ENCODE data around the gene PARVA.

DNA sequence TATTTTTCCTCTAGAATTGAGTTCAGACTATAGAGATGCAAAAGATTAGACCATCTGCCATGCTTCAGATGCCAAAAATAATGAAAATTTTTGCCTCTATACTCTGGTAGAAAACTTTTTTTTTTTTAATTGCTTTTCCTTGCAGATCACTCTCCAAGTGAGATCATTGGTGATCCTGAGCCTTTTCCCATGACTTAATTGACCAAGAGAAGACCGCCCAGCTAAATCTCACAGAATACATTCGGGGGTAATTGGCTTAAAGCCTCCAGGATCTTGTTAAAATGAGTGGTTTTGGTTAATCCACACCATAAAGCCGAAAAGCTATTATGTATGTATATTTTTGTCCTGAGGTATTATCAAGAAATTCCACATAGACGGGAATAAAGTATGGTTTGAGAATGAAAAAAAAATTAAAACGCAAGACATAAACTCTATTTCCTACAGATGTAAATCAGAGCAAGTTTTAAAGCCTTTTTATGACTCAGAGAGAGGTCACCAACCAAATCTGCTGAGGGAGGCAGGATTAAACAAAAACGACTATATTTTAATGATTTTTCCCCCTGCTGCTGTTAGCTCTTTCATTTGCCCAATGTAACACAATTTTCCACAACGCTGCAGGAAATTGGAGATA is 64.0 kb downstream of the PARVA start:
- no peak for TF ChIP-seq CTCF (IDR thresholded peaks at IDR 0.05)
- no peak for TF ChIP-seq SIN3A (IDR thresholded peaks at IDR 0.05; ENCODE audit: borderline replicate concordance, insufficient read depth, low read depth, low read length)
- TF ChIP-seq, protein P1, sequence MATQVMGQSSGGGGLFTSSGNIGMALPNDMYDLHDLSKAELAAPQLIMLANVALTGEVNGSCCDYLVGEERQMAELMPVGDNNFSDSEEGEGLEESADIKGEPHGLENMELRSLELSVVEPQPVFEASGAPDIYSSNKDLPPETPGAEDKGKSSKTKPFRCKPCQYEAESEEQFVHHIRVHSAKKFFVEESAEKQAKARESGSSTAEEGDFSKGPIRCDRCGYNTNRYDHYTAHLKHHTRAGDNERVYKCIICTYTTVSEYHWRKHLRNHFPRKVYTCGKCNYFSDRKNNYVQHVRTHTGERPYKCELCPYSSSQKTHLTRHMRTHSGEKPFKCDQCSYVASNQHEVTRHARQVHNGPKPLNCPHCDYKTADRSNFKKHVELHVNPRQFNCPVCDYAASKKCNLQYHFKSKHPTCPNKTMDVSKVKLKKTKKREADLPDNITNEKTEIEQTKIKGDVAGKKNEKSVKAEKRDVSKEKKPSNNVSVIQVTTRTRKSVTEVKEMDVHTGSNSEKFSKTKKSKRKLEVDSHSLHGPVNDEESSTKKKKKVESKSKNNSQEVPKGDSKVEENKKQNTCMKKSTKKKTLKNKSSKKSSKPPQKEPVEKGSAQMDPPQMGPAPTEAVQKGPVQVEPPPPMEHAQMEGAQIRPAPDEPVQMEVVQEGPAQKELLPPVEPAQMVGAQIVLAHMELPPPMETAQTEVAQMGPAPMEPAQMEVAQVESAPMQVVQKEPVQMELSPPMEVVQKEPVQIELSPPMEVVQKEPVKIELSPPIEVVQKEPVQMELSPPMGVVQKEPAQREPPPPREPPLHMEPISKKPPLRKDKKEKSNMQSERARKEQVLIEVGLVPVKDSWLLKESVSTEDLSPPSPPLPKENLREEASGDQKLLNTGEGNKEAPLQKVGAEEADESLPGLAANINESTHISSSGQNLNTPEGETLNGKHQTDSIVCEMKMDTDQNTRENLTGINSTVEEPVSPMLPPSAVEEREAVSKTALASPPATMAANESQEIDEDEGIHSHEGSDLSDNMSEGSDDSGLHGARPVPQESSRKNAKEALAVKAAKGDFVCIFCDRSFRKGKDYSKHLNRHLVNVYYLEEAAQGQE (IDR thresholded peaks at IDR 0.05; ENCODE audit: insufficient read depth in 1 of 2, low read depth in 2 of 2, low read length in 1 of 2): no peak
- no peak for TF ChIP-seq POLR2AphosphoS5 (IDR thresholded peaks at IDR 0.05; ENCODE audit: low read depth, low read length)
- no peak for TF ChIP-seq TCF7L2 (IDR thresholded peaks at IDR 0.05; ENCODE audit: low read depth, low read length)

All from Panc1 (cell line).